Choroid plexus epithelial cell (primary cell): ENCODE data around the gene FOXN1.

ENCODE experiments used
- DNase-seq: peaks from one replicate; pipeline ENCODE4 v3.0.0-alpha.2; 2010; ENCODE audit warnings: low read depth
- H3K4me3 ChIP-seq: 2 replicates; pipeline ENCODE4 v1.5.1; 2011; ENCODE audit warnings: low read depth, mild to moderate bottlenecking, control low read depth, low read length, moderate library complexity
- CTCF ChIP-seq: conservative IDR thresholded peaks from 2 replicates; pipeline ENCODE4 v1.5.1; 2011; ENCODE audit warnings: low read depth, mild to moderate bottlenecking, control low read depth, inconsistent platforms, low read length, moderate library complexity

FOXN1 gene

GRCh38 chr17:28527181-28527681 lies 21.1 kb downstream of the FOXN1 start:
- no peak for DNase-seq
- no peak for TF ChIP-seq CTCF
- H3K4me3 ChIP-seq: no peak overlapping the region

GRCh38 chr17:28527859-28528258 lies 21.7 kb downstream of the FOXN1 start:
- H3K4me3 ChIP-seq: no peak overlapping the region
- no peak for DNase-seq
- TF ChIP-seq CTCF: no peak

GRCh38 chr17:28528327-28529012 lies 22.3 kb downstream of the FOXN1 start:
- H3K4me3 ChIP-seq: no peak overlapping the region
- no peak for DNase-seq

GRCh38 chr17:28529013-28529400 lies 22.9 kb downstream of the FOXN1 start:
- no peak for DNase-seq
- no peak overlapping the region for H3K4me3 ChIP-seq
- TF ChIP-seq CTCF: no peak

More at GRCh38 chr17:28528327-28529012, 22.3 kb downstream of the FOXN1 start:
- no peak for TF ChIP-seq CTCF

GRCh38 chr17:28530250-28530649 lies 24.1 kb downstream of the FOXN1 start:
- H3K4me3 ChIP-seq: no peak overlapping the region
- TF ChIP-seq CTCF: no peak
- no peak for DNase-seq

- DNase-seq: no peak
- H3K4me3 ChIP-seq: no peak overlapping the region
- no peak for TF ChIP-seq CTCF
Observed at GRCh38 chr17:28530926-28531325, 24.8 kb downstream of the FOXN1 start.
